Measurements from ENCODE around the gene EP300. TPM values are rescaled to one million over a fixed set of nuclear protein-coding genes. Genes with fewer than 3 reads are reported as not detected.

The EP300 gene

DNA sequence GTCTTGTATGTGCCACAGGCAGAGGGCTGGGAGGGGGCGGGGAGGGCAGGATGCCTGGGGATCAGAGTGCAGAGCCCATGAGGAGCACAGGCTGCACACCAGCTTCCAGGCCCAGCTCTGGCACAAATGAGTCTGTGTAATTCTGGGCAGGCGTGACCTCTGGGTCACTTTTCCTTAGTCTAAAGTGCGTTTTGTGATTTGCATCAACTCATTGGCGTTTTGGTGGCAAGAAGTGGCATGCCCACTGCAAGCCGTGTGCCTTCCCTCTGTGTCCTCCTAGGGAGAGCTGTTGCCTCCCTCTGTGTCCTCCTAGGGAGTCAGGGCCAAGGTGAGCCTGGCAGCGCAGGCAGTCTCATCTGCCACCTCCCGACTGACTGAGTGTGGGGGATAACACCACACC lies 131.1 kb downstream of the EP300 start:
- H3K27ac ChIP-seq (ENCODE audit: low read length, poor library complexity, severe bottlenecking) = no peak overlapping the region
- H3K4ac ChIP-seq (ENCODE audit: low read depth in 1 of 2, low read length in 2 of 2) = no peak overlapping the region
- peaks cover 80 to 90% of the 10 kb centered on the region in 2 experiments for H3K36me3 ChIP-seq (ENCODE audit: control insufficient read depth in 1 of 2, insufficient read depth in 2 of 2, low read depth in 1 of 2, low read length in 2 of 2)
- H3K14ac ChIP-seq (ENCODE audit: low read length in 2 of 2) = no peak overlapping the region
- H2BK12ac ChIP-seq (ENCODE audit: low read length in 2 of 2) = no peak overlapping the region
- H3K4me1 ChIP-seq (ENCODE audit: control insufficient read depth, insufficient read depth, low read depth, low read length) = no peaks in the 10 kb centered on the region
- H3K27me3 ChIP-seq (ENCODE audit: control insufficient read depth in 1 of 2, insufficient read depth in 1 of 2, low read length in 2 of 2) = no peaks in the 10 kb centered on the region
- H4K91ac ChIP-seq (ENCODE audit: low read length) = no peak overlapping the region
- H3K4me2 ChIP-seq (ENCODE audit: low read length, poor library complexity, severe bottlenecking) = no peak overlapping the region
- H2AFZ ChIP-seq (ENCODE audit: low read depth, low read length) = no peak overlapping the region
- H3K18ac ChIP-seq (ENCODE audit: low read depth in 1 of 2, low read length in 2 of 2) = no peak overlapping the region
- no peaks in the 10 kb centered on the region for H3K9me3 ChIP-seq (ENCODE audit: control insufficient read depth, low read length)
- no peak overlapping the region for H3K4me3 ChIP-seq (ENCODE audit: insufficient read depth in 1 of 2, low read depth in 1 of 2, low read length in 2 of 2)
- H4K8ac ChIP-seq (ENCODE audit: low read length) = no peak overlapping the region
- 93% methylated on average over 7 of the region's 7 CpGs for WGBS
- no peaks in the 10 kb centered on the region for H3K79me1 ChIP-seq (replicated peaks; ENCODE audit: low read length, poor library complexity, severe bottlenecking)
- no peak for DNase-seq
- H2AK5ac ChIP-seq (ENCODE audit: low read length, severe bottlenecking) = no peak overlapping the region
- no peak overlapping the region for H2BK120ac ChIP-seq (ENCODE audit: low read depth, low read length)
- H2BK15ac ChIP-seq (ENCODE audit: low read depth, poor library complexity, severe bottlenecking) = no peak overlapping the region
- no peak overlapping the region for H3K23ac ChIP-seq (ENCODE audit: low read length in 2 of 2)
- no peak overlapping the region for H3K9ac ChIP-seq (ENCODE audit: low read length)
- H2BK5ac ChIP-seq (ENCODE audit: low read depth, low read length, poor library complexity, severe bottlenecking) = no peak overlapping the region

DNA sequence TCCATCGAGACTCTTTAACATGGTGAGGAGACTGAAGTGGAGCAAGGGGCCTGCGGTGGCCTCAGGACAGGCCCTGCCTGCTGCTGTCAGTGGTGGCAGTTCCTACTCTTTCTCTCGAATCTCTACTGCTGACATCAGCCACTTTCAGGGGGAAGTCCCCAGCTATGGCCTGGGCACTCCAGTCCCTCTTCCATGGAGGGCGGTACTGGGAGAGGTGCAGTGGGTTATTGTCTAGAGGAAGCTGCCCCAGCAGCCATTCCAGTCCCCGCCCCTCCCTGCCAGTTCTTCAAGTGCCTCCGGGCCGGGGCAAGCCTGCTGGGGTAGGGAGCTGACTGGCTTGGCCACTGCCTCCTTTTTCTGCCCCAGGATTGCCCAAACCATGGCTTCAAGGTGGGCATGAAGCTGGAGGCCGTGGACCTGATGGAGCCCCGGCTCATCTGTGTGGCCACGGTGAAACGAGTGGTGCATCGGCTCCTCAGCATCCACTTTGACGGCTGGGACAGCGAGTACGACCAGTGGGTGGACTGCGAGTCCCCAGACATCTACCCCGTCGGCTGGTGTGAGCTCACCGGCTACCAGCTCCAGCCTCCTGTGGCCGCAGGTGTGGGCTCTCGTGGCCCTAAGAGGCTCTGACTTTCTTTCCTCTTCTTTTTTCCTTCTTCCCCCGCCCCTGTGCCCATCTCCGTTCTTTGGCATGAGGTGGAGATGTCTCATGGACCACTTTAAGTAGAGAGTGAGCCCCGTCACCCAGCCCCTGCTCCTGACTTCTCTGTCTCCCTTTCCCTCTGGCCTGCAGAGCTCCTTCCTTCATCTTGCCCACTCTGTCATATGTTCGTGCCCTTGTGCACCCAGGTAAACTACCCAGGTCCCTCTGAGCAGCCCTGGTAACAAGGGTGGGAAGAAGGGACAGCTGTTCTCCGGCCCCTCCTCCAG lies 134.6 kb downstream of the EP300 start:
- 97% methylated on average over 23 of the region's 26 CpGs for WGBS
- H3K4me2 ChIP-seq (ENCODE audit: low read length, poor library complexity, severe bottlenecking) = no peak overlapping the region
- H3K18ac ChIP-seq (ENCODE audit: low read depth in 1 of 2, low read length in 2 of 2) = no peak overlapping the region

DNA sequence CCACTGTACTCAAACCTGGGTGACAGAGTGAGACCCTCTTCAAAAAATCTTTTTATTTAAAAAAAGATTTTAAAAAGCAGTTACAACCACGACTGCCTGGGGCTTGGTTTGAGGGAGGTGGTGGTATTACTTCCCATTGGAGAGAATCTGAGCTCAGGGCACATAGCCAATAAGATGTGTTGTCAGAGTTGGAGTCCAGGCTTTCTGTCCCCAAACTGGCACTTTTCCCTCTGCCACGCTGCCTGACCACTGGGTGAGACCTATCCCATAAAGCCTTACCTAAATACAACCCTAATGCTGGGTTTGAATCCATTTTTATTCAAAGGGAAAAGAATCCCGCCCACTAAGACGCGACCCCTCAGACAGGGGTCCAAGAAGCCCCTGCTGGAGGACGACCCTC lies 136.8 kb downstream of the EP300 start:
- H3K27me3 ChIP-seq (ENCODE audit: control insufficient read depth in 1 of 2, insufficient read depth in 1 of 2, low read length in 2 of 2) = no peaks in the 10 kb centered on the region
- H2BK15ac ChIP-seq (ENCODE audit: low read depth, poor library complexity, severe bottlenecking) = no peak overlapping the region
- H2AFZ ChIP-seq (ENCODE audit: low read depth, low read length) = no peak overlapping the region
- H3K79me1 ChIP-seq (replicated peaks; ENCODE audit: low read length, poor library complexity, severe bottlenecking) = no peaks in the 10 kb centered on the region
- no peak overlapping the region for H3K4ac ChIP-seq (ENCODE audit: low read depth in 1 of 2, low read length in 2 of 2)
- H3K23ac ChIP-seq (ENCODE audit: low read length in 2 of 2) = no peak overlapping the region
- no peak overlapping the region for H2BK120ac ChIP-seq (ENCODE audit: low read depth, low read length)
- H3K36me3 ChIP-seq (ENCODE audit: control insufficient read depth in 1 of 2, insufficient read depth in 2 of 2, low read depth in 1 of 2, low read length in 2 of 2) = peaks cover 61 to 65% of the 10 kb centered on the region in 2 experiments
- H3K14ac ChIP-seq (ENCODE audit: low read length in 2 of 2) = no peak overlapping the region
- no peak overlapping the region for H2AK5ac ChIP-seq (ENCODE audit: low read length, severe bottlenecking)
- no peak overlapping the region for H3K4me2 ChIP-seq (ENCODE audit: low read length, poor library complexity, severe bottlenecking)
- H3K27ac ChIP-seq (ENCODE audit: low read length, poor library complexity, severe bottlenecking) = no peak overlapping the region
- no peak overlapping the region for H3K4me3 ChIP-seq (ENCODE audit: insufficient read depth in 1 of 2, low read depth in 1 of 2, low read length in 2 of 2)
- no peak overlapping the region for H3K9ac ChIP-seq (ENCODE audit: low read length)
- no peak overlapping the region for H3K18ac ChIP-seq (ENCODE audit: low read depth in 1 of 2, low read length in 2 of 2)
- no peak overlapping the region for H4K8ac ChIP-seq (ENCODE audit: low read length)
- H4K91ac ChIP-seq (ENCODE audit: low read length) = no peak overlapping the region
- no peak overlapping the region for H2BK5ac ChIP-seq (ENCODE audit: low read depth, low read length, poor library complexity, severe bottlenecking)
- no peaks in the 10 kb centered on the region for H3K4me1 ChIP-seq (ENCODE audit: control insufficient read depth, insufficient read depth, low read depth, low read length)
- no peaks in the 10 kb centered on the region for H3K9me3 ChIP-seq (ENCODE audit: control insufficient read depth, low read length)
- no peak overlapping the region for H2BK12ac ChIP-seq (ENCODE audit: low read length in 2 of 2)
- WGBS = 97% methylated on average over 6 of the region's 6 CpGs
- no peak for DNase-seq

More for the DNA sequence above, 134.6 kb downstream of the EP300 start:
- Histone ChIP-seq H3K9me3 (ENCODE audit: control insufficient read depth, low read length) (no peaks in the 10 kb centered on the region), H2BK120ac (ENCODE audit: low read depth, low read length) (no peak overlapping the region), H3K4me3 (ENCODE audit: insufficient read depth in 1 of 2, low read depth in 1 of 2, low read length in 2 of 2) (no peak overlapping the region), H3K9ac (ENCODE audit: low read length) (no peak overlapping the region), H2AK5ac (ENCODE audit: low read length, severe bottlenecking) (no peak overlapping the region), H3K27me3 (ENCODE audit: control insufficient read depth in 1 of 2, insufficient read depth in 1 of 2, low read length in 2 of 2) (no peaks in the 10 kb centered on the region), H3K4ac (ENCODE audit: low read depth in 1 of 2, low read length in 2 of 2) (no peak overlapping the region), H3K23ac (ENCODE audit: low read length in 2 of 2) (no peak overlapping the region), H2AFZ (ENCODE audit: low read depth, low read length) (no peak overlapping the region), H3K27ac (ENCODE audit: low read length, poor library complexity, severe bottlenecking) (no peak overlapping the region), H3K14ac (ENCODE audit: low read length in 2 of 2) (no peak overlapping the region), H2BK5ac (ENCODE audit: low read depth, low read length, poor library complexity, severe bottlenecking) (no peak overlapping the region), H3K79me1 (replicated peaks; ENCODE audit: low read length, poor library complexity, severe bottlenecking) (no peaks in the 10 kb centered on the region), H2BK15ac (ENCODE audit: low read depth, poor library complexity, severe bottlenecking) (no peak overlapping the region), H3K4me1 (ENCODE audit: control insufficient read depth, insufficient read depth, low read depth, low read length) (no peaks in the 10 kb centered on the region), H2BK12ac (ENCODE audit: low read length in 2 of 2) (no peak overlapping the region), H4K91ac (ENCODE audit: low read length) (no peak overlapping the region), H4K8ac (ENCODE audit: low read length) (no peak overlapping the region), H3K36me3 (ENCODE audit: control insufficient read depth in 1 of 2, insufficient read depth in 2 of 2, low read depth in 1 of 2, low read length in 2 of 2) (peaks cover 83 to 86% of the 10 kb centered on the region in 2 experiments)
- no peak for DNase-seq

Small RNA genes within 50 kb of the gene (small RNA-seq; reads per million reads assigned to genes)
- gene RF00019 (ENCODE audit: low read depth) = not detected
- gene RNU6-375P (ENCODE audit: low read depth) = not detected

All from mesenchymal stem cell (in vitro differentiated cells and primary cell).